ENCODE measurements around the gene CPA5.

CPA5 gene

GRCh38 chr7:130352194-130353074 is 7.8 kb downstream of the CPA5 start:
- no peak for TF ChIP-seq SUZ12 (IDR thresholded peaks at IDR 0.05; ENCODE audit: extremely low read depth, insufficient read depth, insufficient read length)
- Histone ChIP-seq H3K4me3 (ENCODE audit: insufficient read length, low read depth) (no peak overlapping the region), H3K36me3 (ENCODE audit: insufficient read depth, insufficient read length, low read length) (no peaks in the 10 kb centered on the region), H3K4me1 (ENCODE audit: insufficient read depth, insufficient read length) (peaks cover 9% of the 10 kb centered on the region), H3K9ac (ENCODE audit: insufficient read length, low read depth) (no peak overlapping the region), H3K27me3 (ENCODE audit: insufficient read depth, insufficient read length) (no peaks in the 10 kb centered on the region), H3K9me3 (ENCODE audit: insufficient read depth, low read length) (no peaks in the 10 kb centered on the region)
- DNase-seq (ENCODE audit: low read depth, low spot score) = no peak

GRCh38 chr7:130353196-130353595 is 8.6 kb downstream of the CPA5 start:
- Histone ChIP-seq H3K4me1 (ENCODE audit: insufficient read depth, insufficient read length) (peaks cover 9% of the 10 kb centered on the region), H3K9ac (ENCODE audit: insufficient read length, low read depth) (no peak overlapping the region), H3K4me3 (ENCODE audit: insufficient read length, low read depth) (no peak overlapping the region), H3K36me3 (ENCODE audit: insufficient read depth, insufficient read length, low read length) (no peaks in the 10 kb centered on the region), H3K27me3 (ENCODE audit: insufficient read depth, insufficient read length) (no peaks in the 10 kb centered on the region), H3K9me3 (ENCODE audit: insufficient read depth, low read length) (no peaks in the 10 kb centered on the region)
- no peak for TF ChIP-seq SUZ12 (IDR thresholded peaks at IDR 0.05; ENCODE audit: extremely low read depth, insufficient read depth, insufficient read length)
- no peak for TF ChIP-seq ZNF274 (IDR thresholded peaks at IDR 0.05; ENCODE audit: low read depth, low read length)
- no peak for TF ChIP-seq YY1 (IDR thresholded peaks at IDR 0.05; ENCODE audit: insufficient read depth, insufficient read length)
- no peak for DNase-seq (ENCODE audit: low read depth, low spot score)

- TF ChIP-seq YY1 (IDR thresholded peaks at IDR 0.05; ENCODE audit: insufficient read depth, insufficient read length) (no peak), SUZ12 (IDR thresholded peaks at IDR 0.05; ENCODE audit: extremely low read depth, insufficient read depth, insufficient read length) (no peak), ZNF274 (IDR thresholded peaks at IDR 0.05; ENCODE audit: low read depth, low read length) (no peak)
- DNase-seq (ENCODE audit: low read depth, low spot score) = peak; percentile 83
- Histone ChIP-seq H3K9me3 (ENCODE audit: insufficient read depth, low read length) (peaks cover 26% of the 10 kb centered on the region), H3K4me3 (ENCODE audit: insufficient read length, low read depth) (no peak overlapping the region), H3K36me3 (ENCODE audit: insufficient read depth, insufficient read length, low read length) (no peaks in the 10 kb centered on the region), H3K4me1 (ENCODE audit: insufficient read depth, insufficient read length) (peaks cover 6% of the 10 kb centered on the region), H3K27me3 (ENCODE audit: insufficient read depth, insufficient read length) (no peaks in the 10 kb centered on the region), H3K9ac (ENCODE audit: insufficient read length, low read depth) (peak overlapping the region; percentile 16)
These were observed 11.7 kb downstream of the CPA5 start for GRCh38 chr7:130356121-130356875.

- Histone ChIP-seq H3K4me3 (ENCODE audit: insufficient read length, low read depth) (no peak overlapping the region), H3K27me3 (ENCODE audit: insufficient read depth, insufficient read length) (no peaks in the 10 kb centered on the region), H3K9ac (ENCODE audit: insufficient read length, low read depth) (peak overlapping the region; percentile 16), H3K36me3 (ENCODE audit: insufficient read depth, insufficient read length, low read length) (no peaks in the 10 kb centered on the region), H3K9me3 (ENCODE audit: insufficient read depth, low read length) (peaks cover 26% of the 10 kb centered on the region), H3K4me1 (ENCODE audit: insufficient read depth, insufficient read length) (peaks cover 6% of the 10 kb centered on the region)
- DNase-seq (ENCODE audit: low read depth, low spot score) = no peak
- TF ChIP-seq SUZ12 (IDR thresholded peaks at IDR 0.05; ENCODE audit: extremely low read depth, insufficient read depth, insufficient read length) = no peak
- TF ChIP-seq ZNF274 (IDR thresholded peaks at IDR 0.05; ENCODE audit: low read depth, low read length) = no peak
- no peak for TF ChIP-seq YY1 (IDR thresholded peaks at IDR 0.05; ENCODE audit: insufficient read depth, insufficient read length)
These were observed 12.4 kb downstream of the CPA5 start for GRCh38 chr7:130356876-130357611.

GRCh38 chr7:130358471-130358870 is 13.9 kb downstream of the CPA5 start:
- no peak overlapping the region for H3K9ac ChIP-seq (ENCODE audit: insufficient read length, low read depth)
- no peaks in the 10 kb centered on the region for H3K36me3 ChIP-seq (ENCODE audit: insufficient read depth, insufficient read length, low read length)
- no peaks in the 10 kb centered on the region for H3K27me3 ChIP-seq (ENCODE audit: insufficient read depth, insufficient read length)
- H3K9me3 ChIP-seq (ENCODE audit: insufficient read depth, low read length) = peaks cover 26% of the 10 kb centered on the region
- no peak for TF ChIP-seq SUZ12 (IDR thresholded peaks at IDR 0.05; ENCODE audit: extremely low read depth, insufficient read depth, insufficient read length)
- TF ChIP-seq ZNF274 (IDR thresholded peaks at IDR 0.05; ENCODE audit: low read depth, low read length) = no peak
- DNase-seq (ENCODE audit: low read depth, low spot score) = no peak
- H3K4me3 ChIP-seq (ENCODE audit: insufficient read length, low read depth) = no peak overlapping the region
- H3K4me1 ChIP-seq (ENCODE audit: insufficient read depth, insufficient read length) = no peaks in the 10 kb centered on the region

- no peak for DNase-seq (ENCODE audit: low read depth, low spot score)
- Histone ChIP-seq H3K9ac (ENCODE audit: insufficient read length, low read depth) (no peak overlapping the region), H3K4me1 (ENCODE audit: insufficient read depth, insufficient read length) (no peaks in the 10 kb centered on the region), H3K4me3 (ENCODE audit: insufficient read length, low read depth) (no peak overlapping the region), H3K27me3 (ENCODE audit: insufficient read depth, insufficient read length) (no peaks in the 10 kb centered on the region), H3K36me3 (ENCODE audit: insufficient read depth, insufficient read length, low read length) (no peaks in the 10 kb centered on the region), H3K9me3 (ENCODE audit: insufficient read depth, low read length) (peaks cover 26% of the 10 kb centered on the region)
- no peak for TF ChIP-seq SUZ12 (IDR thresholded peaks at IDR 0.05; ENCODE audit: extremely low read depth, insufficient read depth, insufficient read length)
- no peak for TF ChIP-seq YY1 (IDR thresholded peaks at IDR 0.05; ENCODE audit: insufficient read depth, insufficient read length)
- TF ChIP-seq ZNF274 (IDR thresholded peaks at IDR 0.05; ENCODE audit: low read depth, low read length) = no peak
These were observed 14.8 kb downstream of the CPA5 start for GRCh38 chr7:130359276-130359857.

Measured in NT2/D1 (cell line).